ENCODE measurements around the gene WWOX. TPM values are rescaled to one million over a fixed set of nuclear protein-coding genes. Genes with fewer than 3 reads are reported as not detected.

WWOX gene
- total RNA-seq, 4 donors from 2014 or later: 12.9 to 53.5 (median 25.6) TPM

- Histone ChIP-seq H3K4me1 (no peaks in the 10 kb centered on the region), H3K9me3 (no peaks in the 10 kb centered on the region), H3K27ac (no peak overlapping the region), H3K27me3 (no peaks in the 10 kb centered on the region), H3K4me3 (no peak overlapping the region), H3K36me3 (no peaks in the 10 kb centered on the region)
- no peak for ATAC-seq
- TF ChIP-seq POLR2AphosphoS5 (IDR thresholded peaks at IDR 0.05): no peak
- no peak for TF ChIP-seq POLR2A (IDR thresholded peaks at IDR 0.05)
- TF ChIP-seq CTCF (IDR thresholded peaks at IDR 0.05): no peak
- TF ChIP-seq EP300 (IDR thresholded peaks at IDR 0.05): no peak
- 40 to 92% methylated on average over 1 to 16 of the region's 16 CpGs for WGBS, 2 donors (ENCODE audit: low coverage in 1 of 2)
Measured at GRCh38 chr16:78996790-78997189, 897.3 kb downstream of the WWOX start.

GRCh38 chr16:78998879-78999278 is 899.4 kb downstream of the WWOX start:
- no peaks in the 10 kb centered on the region for H3K36me3 ChIP-seq
- no peak overlapping the region for H3K4me3 ChIP-seq
- no peaks in the 10 kb centered on the region for H3K4me1 ChIP-seq
- 92 to 95% methylated on average over 5 to 11 of the region's 11 CpGs for WGBS, 2 donors (ENCODE audit: low coverage in 1 of 2)
- TF ChIP-seq CTCF (IDR thresholded peaks at IDR 0.05) (no peak), POLR2AphosphoS5 (IDR thresholded peaks at IDR 0.05) (no peak)
- no peak for ATAC-seq
- H3K27me3 ChIP-seq: no peaks in the 10 kb centered on the region
- H3K9me3 ChIP-seq: no peaks in the 10 kb centered on the region
- no peak overlapping the region for H3K27ac ChIP-seq

GRCh38 chr16:79001156-79001967 is 901.9 kb downstream of the WWOX start:
- H3K4me1 ChIP-seq: no peaks in the 10 kb centered on the region
- no peak for ATAC-seq
- TF ChIP-seq POLR2A (IDR thresholded peaks at IDR 0.05): no peak
- TF ChIP-seq POLR2AphosphoS5 (IDR thresholded peaks at IDR 0.05): no peak
- TF ChIP-seq CTCF (IDR thresholded peaks at IDR 0.05): no peak
- TF ChIP-seq EP300 (IDR thresholded peaks at IDR 0.05): no peak
- no peaks in the 10 kb centered on the region for H3K9me3 ChIP-seq
- WGBS, 2 donors (ENCODE audit: low coverage in 1 of 2): 45 to 66% methylated on average over 5 to 9 of the region's 10 CpGs
- H3K4me3 ChIP-seq: no peak overlapping the region
- H3K36me3 ChIP-seq: no peaks in the 10 kb centered on the region
- no peaks in the 10 kb centered on the region for H3K27me3 ChIP-seq
- no peak overlapping the region for H3K27ac ChIP-seq

GRCh38 chr16:79003026-79003609 is 903.7 kb downstream of the WWOX start:
- Histone ChIP-seq H3K9me3 (no peaks in the 10 kb centered on the region), H3K27ac (no peak overlapping the region), H3K4me1 (no peaks in the 10 kb centered on the region), H3K4me3 (no peak overlapping the region), H3K36me3 (no peaks in the 10 kb centered on the region), H3K27me3 (no peaks in the 10 kb centered on the region)
- 91 to 93% methylated on average over 6 to 7 of the region's 7 CpGs for WGBS, 2 donors (ENCODE audit: low coverage in 1 of 2)
- TF ChIP-seq POLR2AphosphoS5 (IDR thresholded peaks at IDR 0.05) (no peak), POLR2A (IDR thresholded peaks at IDR 0.05) (no peak), CTCF (IDR thresholded peaks at IDR 0.05) (no peak), EP300 (IDR thresholded peaks at IDR 0.05) (no peak)
- no peak for ATAC-seq

GRCh38 chr16:79004309-79004708 is 904.9 kb downstream of the WWOX start:
- no peaks in the 10 kb centered on the region for H3K9me3 ChIP-seq
- H3K4me1 ChIP-seq: no peaks in the 10 kb centered on the region
- TF ChIP-seq POLR2A (IDR thresholded peaks at IDR 0.05) (no peak), CTCF (IDR thresholded peaks at IDR 0.05) (no peak), POLR2AphosphoS5 (IDR thresholded peaks at IDR 0.05) (no peak), EP300 (IDR thresholded peaks at IDR 0.05) (no peak)
- no peak overlapping the region for H3K4me3 ChIP-seq
- ATAC-seq: no peak
- no peaks in the 10 kb centered on the region for H3K27me3 ChIP-seq
- H3K36me3 ChIP-seq: no peaks in the 10 kb centered on the region
- no peak overlapping the region for H3K27ac ChIP-seq
- WGBS, 2 donors (ENCODE audit: low coverage in 1 of 2): 84 to 97% methylated on average over 6 to 12 of the region's 12 CpGs

Data from gastroesophageal sphincter (tissue), 4 donors.